ENCODE data around the gene CEP20. TPM values are rescaled to one million over a fixed set of nuclear protein-coding genes. Genes with fewer than 3 reads are reported as not detected.

CEP20 gene
- total RNA-seq, 1 experiment from 2014 or later: 52.4 TPM

DNA sequence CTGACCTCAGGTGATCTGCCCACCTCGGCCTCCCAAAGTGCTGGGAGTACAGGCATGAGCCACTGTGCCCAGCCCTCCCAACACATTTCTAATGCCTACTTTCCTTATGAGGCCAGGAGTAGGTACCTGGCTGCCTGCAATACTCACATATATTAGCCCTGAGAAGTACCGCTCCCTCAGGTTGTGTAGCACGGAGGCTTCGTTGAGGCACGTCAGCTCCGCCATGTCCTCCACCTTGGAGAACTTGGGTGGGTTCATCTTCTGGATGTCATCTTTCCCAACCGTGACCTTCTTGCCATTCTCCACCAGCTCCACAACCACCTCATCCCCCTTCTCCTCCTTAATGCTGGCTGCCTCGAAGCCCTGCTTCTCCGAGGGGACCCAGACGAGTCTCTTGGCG, 50.6 kb downstream of the CEP20 start:
- BruUV-seq (replicated peaks): no TSS peak
- Mint-ChIP-seq H3K27me3 (ENCODE audit: unreplicated experiment) (peaks cover 28% of the 10 kb centered on the region), H3K4me3 (ENCODE audit: low read depth, unreplicated experiment) (no peak overlapping the region), H3K36me3 (ENCODE audit: insufficient read depth, unreplicated experiment) (no peaks in the 10 kb centered on the region), H3K27ac (ENCODE audit: unreplicated experiment) (no peak overlapping the region), H3K9me3 (ENCODE audit: low read depth, unreplicated experiment) (no peaks in the 10 kb centered on the region), H3K4me1 (ENCODE audit: low read depth, unreplicated experiment) (no peaks in the 10 kb centered on the region)
- TF ChIP-seq, protein P1, sequence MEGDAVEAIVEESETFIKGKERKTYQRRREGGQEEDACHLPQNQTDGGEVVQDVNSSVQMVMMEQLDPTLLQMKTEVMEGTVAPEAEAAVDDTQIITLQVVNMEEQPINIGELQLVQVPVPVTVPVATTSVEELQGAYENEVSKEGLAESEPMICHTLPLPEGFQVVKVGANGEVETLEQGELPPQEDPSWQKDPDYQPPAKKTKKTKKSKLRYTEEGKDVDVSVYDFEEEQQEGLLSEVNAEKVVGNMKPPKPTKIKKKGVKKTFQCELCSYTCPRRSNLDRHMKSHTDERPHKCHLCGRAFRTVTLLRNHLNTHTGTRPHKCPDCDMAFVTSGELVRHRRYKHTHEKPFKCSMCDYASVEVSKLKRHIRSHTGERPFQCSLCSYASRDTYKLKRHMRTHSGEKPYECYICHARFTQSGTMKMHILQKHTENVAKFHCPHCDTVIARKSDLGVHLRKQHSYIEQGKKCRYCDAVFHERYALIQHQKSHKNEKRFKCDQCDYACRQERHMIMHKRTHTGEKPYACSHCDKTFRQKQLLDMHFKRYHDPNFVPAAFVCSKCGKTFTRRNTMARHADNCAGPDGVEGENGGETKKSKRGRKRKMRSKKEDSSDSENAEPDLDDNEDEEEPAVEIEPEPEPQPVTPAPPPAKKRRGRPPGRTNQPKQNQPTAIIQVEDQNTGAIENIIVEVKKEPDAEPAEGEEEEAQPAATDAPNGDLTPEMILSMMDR (IDR thresholded peaks at IDR 0.05; ENCODE audit: unreplicated experiment): no peak
- CTCF ChIA-PET: no interaction called here
- DNase-seq: no peak
- intact Hi-C loops (cut with micrococcal nuclease; ENCODE audit: unreplicated experiment): no loop called here

DNA sequence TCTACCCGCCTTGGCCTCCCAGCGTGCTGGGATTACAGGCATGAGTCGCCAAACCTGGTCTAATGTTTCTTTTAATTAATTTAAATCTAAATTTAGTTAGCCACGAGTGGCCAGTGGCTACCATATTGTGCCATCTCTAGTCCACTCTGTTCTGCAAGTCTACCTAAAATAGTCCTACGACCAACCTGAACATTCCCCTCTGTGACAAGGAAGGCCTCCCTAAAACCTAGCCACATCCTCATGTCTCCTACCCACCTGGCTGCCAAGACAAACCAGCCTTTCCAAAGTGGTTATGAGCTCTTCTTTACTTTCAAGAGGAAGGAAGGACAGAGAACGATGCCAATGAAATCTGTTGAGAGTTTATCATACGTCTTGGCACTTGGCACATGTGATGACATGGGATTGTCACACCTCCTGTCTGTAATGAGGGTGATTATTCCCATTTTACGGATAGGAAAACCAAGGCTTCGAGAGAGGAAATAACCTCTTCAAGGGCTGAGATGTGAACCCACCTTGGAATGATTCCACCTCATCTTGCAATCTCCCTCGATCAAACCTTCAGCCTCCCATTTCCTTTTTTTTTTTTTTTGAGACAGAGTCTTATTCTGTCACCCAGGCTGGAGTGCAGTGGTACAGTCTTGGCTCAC, 51.3 kb downstream of the CEP20 start:
- no TSS peak for BruUV-seq (replicated peaks)
- Mint-ChIP-seq H3K27me3 (ENCODE audit: unreplicated experiment) (peaks cover 28% of the 10 kb centered on the region), H3K4me1 (ENCODE audit: low read depth, unreplicated experiment) (no peaks in the 10 kb centered on the region), H3K4me3 (ENCODE audit: low read depth, unreplicated experiment) (no peak overlapping the region), H3K36me3 (ENCODE audit: insufficient read depth, unreplicated experiment) (no peaks in the 10 kb centered on the region), H3K9me3 (ENCODE audit: low read depth, unreplicated experiment) (no peaks in the 10 kb centered on the region), H3K27ac (ENCODE audit: unreplicated experiment) (no peak overlapping the region)
- intact Hi-C loops (cut with micrococcal nuclease; ENCODE audit: unreplicated experiment): no loop called here
- CTCF ChIA-PET: interaction anchor here (0.7 kb wide), 1 partner anchor 94 kb away, joined by 4 read pairs; no protein-coding TSS in a partner anchor
- TF ChIP-seq, protein P1 (IDR thresholded peaks at IDR 0.05; ENCODE audit: unreplicated experiment): no peak
- DNase-seq: no peak

DNA sequence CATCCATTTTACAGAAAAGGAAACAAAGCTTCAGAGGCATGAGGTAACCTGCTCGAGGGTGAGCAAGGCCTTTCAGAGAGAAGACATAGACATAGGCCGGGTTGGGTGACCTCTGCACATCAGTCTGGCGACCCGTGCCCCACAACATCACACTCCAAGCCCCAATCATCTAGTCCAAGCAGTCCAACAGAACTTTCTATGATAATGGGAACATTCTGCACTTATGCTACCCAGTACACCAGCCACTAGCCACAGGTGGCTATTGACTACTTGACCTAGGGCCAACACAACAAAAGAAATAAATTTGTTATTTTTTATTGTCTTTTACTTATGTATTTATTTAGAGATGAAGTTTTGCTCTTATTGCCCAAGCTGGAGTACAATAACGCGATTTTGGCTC, 52.3 kb downstream of the CEP20 start:
- no peak overlapping the region for H3K27ac Mint-ChIP-seq (ENCODE audit: unreplicated experiment)
- no peak overlapping the region for H3K4me3 Mint-ChIP-seq (ENCODE audit: low read depth, unreplicated experiment)
- H3K9me3 Mint-ChIP-seq (ENCODE audit: low read depth, unreplicated experiment): no peaks in the 10 kb centered on the region
- DNase-seq: no peak
- TF ChIP-seq, protein P1 (IDR thresholded peaks at IDR 0.05; ENCODE audit: unreplicated experiment): no peak
- H3K4me1 Mint-ChIP-seq (ENCODE audit: low read depth, unreplicated experiment): no peaks in the 10 kb centered on the region
- intact Hi-C loops (cut with micrococcal nuclease; ENCODE audit: unreplicated experiment): no loop called here
- H3K36me3 Mint-ChIP-seq (ENCODE audit: insufficient read depth, unreplicated experiment): no peaks in the 10 kb centered on the region
- H3K27me3 Mint-ChIP-seq (ENCODE audit: unreplicated experiment): peaks cover 28% of the 10 kb centered on the region
- CTCF ChIA-PET: interaction anchor here (0.7 to 0.9 kb wide), 2 partner anchors 13 to 93 kb away, joined by 3 to 4 read pairs; no protein-coding TSS in a partner anchor
- no TSS peak for BruUV-seq (replicated peaks)

DNA sequence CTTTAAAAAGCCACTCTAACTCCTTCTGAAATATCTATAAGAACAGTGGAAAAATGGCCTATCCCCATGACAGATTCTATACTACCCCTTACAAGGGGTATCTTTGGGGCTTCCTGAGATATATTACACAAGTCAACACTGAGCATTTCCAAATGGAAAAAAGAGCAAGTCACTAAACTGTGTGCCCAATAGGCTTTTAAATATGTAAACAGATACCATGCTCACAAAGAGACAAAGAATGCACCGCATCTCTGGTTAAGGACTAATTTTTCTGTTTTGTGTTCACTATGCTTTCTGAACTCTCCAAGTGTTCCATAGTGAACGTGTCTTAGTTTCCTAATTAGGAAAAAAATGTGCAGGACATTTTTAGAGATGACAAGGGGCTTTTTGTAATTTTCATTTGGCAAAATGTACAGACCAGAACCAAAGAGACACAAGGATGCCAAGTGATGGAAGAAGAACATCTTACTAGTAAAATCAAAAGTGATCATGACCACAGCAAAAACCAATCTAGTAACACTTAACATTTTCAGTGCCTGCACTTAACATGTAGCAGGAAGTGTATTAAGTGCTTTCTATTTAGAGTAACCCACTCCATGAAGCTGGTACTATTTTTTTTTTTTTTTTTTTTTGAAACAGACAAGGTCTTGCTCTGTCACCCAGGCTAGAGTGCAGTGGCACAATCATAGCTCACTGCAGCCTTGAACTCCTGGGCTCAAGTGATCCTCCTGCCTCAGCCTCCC, 53.1 kb downstream of the CEP20 start:
- BruUV-seq (replicated peaks): no TSS peak
- TF ChIP-seq, protein P1 (IDR thresholded peaks at IDR 0.05; ENCODE audit: unreplicated experiment): no peak
- no peak for DNase-seq
- Mint-ChIP-seq H3K27me3 (ENCODE audit: unreplicated experiment) (peaks cover 28% of the 10 kb centered on the region), H3K27ac (ENCODE audit: unreplicated experiment) (no peak overlapping the region), H3K9me3 (ENCODE audit: low read depth, unreplicated experiment) (no peaks in the 10 kb centered on the region), H3K4me3 (ENCODE audit: low read depth, unreplicated experiment) (no peak overlapping the region), H3K4me1 (ENCODE audit: low read depth, unreplicated experiment) (no peaks in the 10 kb centered on the region), H3K36me3 (ENCODE audit: insufficient read depth, unreplicated experiment) (no peaks in the 10 kb centered on the region)
- intact Hi-C loops (cut with micrococcal nuclease; ENCODE audit: unreplicated experiment): no loop called here
- CTCF ChIA-PET: interaction anchor here (0.7 to 0.9 kb wide), 3 partner anchors 13 to 57 kb away, joined by 3 to 4 read pairs (median 3); no protein-coding TSS in a partner anchor
